A549 (cell line): Measurements from ENCODE around the gene PRR14. TPM values are rescaled to one million over a fixed set of nuclear protein-coding genes. Genes with fewer than 3 reads are reported as not detected.

Source experiments
- ATAC-seq, 2 experiments: fragments of 200-7000 bp in 1 of 2; fragments of >200 bp in 1 of 2; cut with Nextera tagmentation in 1 of 2; cut with Tn5 transposase in 1 of 2; 3 replicates each; pipeline versions ENCODE4 v1.8.0 to v1.9.1; 2018 to 2020; ENCODE audit warnings: mild to moderate bottlenecking in 1 of 2, moderate library complexity in 1 of 2
- CTCF ChIA-PET: fragments of 300-600 bp; sonication (Branson Sonifier 250); formaldehyde crosslinking; extraction: SDS; loops from one replicate; lab custom pipeline; 2021; ENCODE audit warnings: antibody characterized with exemption, inconsistent platforms; lab: Yijun Ruan, JAX
- POLR2A ChIA-PET: fragments of 350-600 bp; formaldehyde crosslinking; extraction: SDS; loops from one replicate; lab custom pipeline; 2021; ENCODE audit warnings: antibody characterized with exemption, inconsistent platforms; lab: Yijun Ruan, JAX
- DNase-seq, 2 experiments: peaks; one replicate each; pipeline versions ENCODE4 v3.0.0 to v3.0.0-alpha.2; 2011 to 2016; ENCODE audit warnings: low read depth in 1 of 2, low spot score in 1 of 2
- FAIRE-seq: peaks from 2 replicates; lab custom pipeline; 2011; peaks lifted over from hg19 to GRCh38; lab: Jason Lieb, UNC
- H3K27ac ChIP-seq, 2 experiments: fragments of >200 bp; sonication (Bioruptor Twin); formaldehyde crosslinking; 3 replicates each; pipeline ENCODE4 v1.5.1; 2016 to 2017
- H3K4me1 ChIP-seq: fragments of >200 bp; sonication (Bioruptor Twin); formaldehyde crosslinking; 3 replicates; pipeline ENCODE4 v1.6.1; 2016
- H3K4me2 ChIP-seq: fragments of >200 bp; sonication (Bioruptor Twin); formaldehyde crosslinking; 3 replicates; pipeline ENCODE4 v1.6.1; 2016
- H3K4me3 ChIP-seq: fragments of >200 bp; sonication (Bioruptor Twin); formaldehyde crosslinking; 3 replicates; pipeline ENCODE4 v1.5.1; 2016
- H3K9me3 ChIP-seq: fragments of >200 bp; sonication (Bioruptor Twin); formaldehyde crosslinking; 3 replicates; pipeline ENCODE4 v1.6.1; 2016
- BHLHE40 ChIP-seq: IDR thresholded peaks from 2 replicates; pipeline ENCODE4 v1.6.1; 2012; ENCODE audit warnings: low read depth, low read length, inconsistent platforms
- CBX8 ChIP-seq: fragments of 200-600 bp; sonication (generic); IDR thresholded peaks from 2 replicates; pipeline ENCODE4 v1.6.1; 2016
- CEBPB ChIP-seq, 2 experiments: fragments of >200 bp in 1 of 2; sonication (Bioruptor Twin) in 1 of 2; formaldehyde crosslinking in 1 of 2; IDR thresholded peaks; 2 replicates each; pipeline ENCODE4 v1.6.1; 2012 to 2016
- CHD2 ChIP-seq: fragments of 150-350 bp; IDR thresholded peaks from 2 replicates; pipeline ENCODE4 v1.6.1; 2014; ENCODE audit warnings: low read length; ENCODE audit not compliant: partially characterized antibody
- EHF ChIP-seq: fragments of 250-450 bp; sonication (Bioruptor Pico); IDR thresholded peaks from 2 replicates; pipeline ENCODE4 v1.5.0; 2020; ENCODE audit warnings: mild to moderate bottlenecking
- EHMT2 ChIP-seq: fragments of 200-600 bp; sonication (generic); IDR thresholded peaks from 2 replicates; pipeline ENCODE4 v1.6.1; 2016; ENCODE audit warnings: antibody characterized with exemption, low read depth, mild to moderate bottlenecking, moderate library complexity
- FOXS1 ChIP-seq: fragments of 250-450 bp; sonication (Bioruptor Pico); IDR thresholded peaks from 2 replicates; pipeline ENCODE4 v1.5.0; 2020; ENCODE audit warnings: mild to moderate bottlenecking, moderate library complexity
- HES2 ChIP-seq: fragments of >200 bp; sonication (Bioruptor Twin); formaldehyde crosslinking; IDR thresholded peaks from 2 replicates; pipeline ENCODE4 v1.6.1; 2016
- HOXB5 ChIP-seq: fragments of 250-450 bp; sonication (Bioruptor Pico); IDR thresholded peaks from 2 replicates; pipeline ENCODE4 v1.5.0; 2020; ENCODE audit warnings: mild to moderate bottlenecking, moderate library complexity
- KDM5A ChIP-seq: fragments of 200-600 bp; sonication (generic); IDR thresholded peaks from 2 replicates; pipeline ENCODE4 v1.6.1; 2016; ENCODE audit warnings: antibody characterized with exemption, mild to moderate bottlenecking
- MAX ChIP-seq: IDR thresholded peaks from 2 replicates; pipeline ENCODE4 v1.6.1; 2012
- NPAS2 ChIP-seq: fragments of 250-450 bp; sonication (Bioruptor Pico); IDR thresholded peaks from 2 replicates; pipeline ENCODE4 v1.8.0; 2022; ENCODE audit warnings: mild to moderate bottlenecking, moderate library complexity, borderline replicate concordance
- NR3C1 ChIP-seq: fragments of >200 bp; sonication (Bioruptor Twin); formaldehyde crosslinking; IDR thresholded peaks from 3 replicates; pipeline ENCODE4 v1.6.1; 2017
- PBX3 ChIP-seq: IDR thresholded peaks from 2 replicates; pipeline ENCODE4 v1.6.1; 2012
- RARB ChIP-seq: fragments of 250-450 bp; sonication (Bioruptor Pico); IDR thresholded peaks from 2 replicates; pipeline ENCODE4 v1.8.0; 2021; ENCODE audit warnings: mild to moderate bottlenecking, moderate library complexity
- RFX5 ChIP-seq: fragments of 450-650 bp; IDR thresholded peaks from 2 replicates; pipeline ENCODE4 v1.7.1; 2014; ENCODE audit warnings: antibody characterized with exemption, mild to moderate bottlenecking, moderate library complexity
- RNF2 ChIP-seq: fragments of 200-600 bp; sonication (generic); IDR thresholded peaks from 2 replicates; pipeline ENCODE4 v1.6.1; 2016; ENCODE audit warnings: low read depth, mild to moderate bottlenecking, antibody characterized with exemption, moderate library complexity, borderline replicate concordance
- SMC3 ChIP-seq: fragments of >200 bp; sonication (Bioruptor Twin); formaldehyde crosslinking; IDR thresholded peaks from 3 replicates; pipeline ENCODE4 v1.6.1; 2018; ENCODE audit warnings: inconsistent platforms
- TFCP2L1 ChIP-seq: fragments of 250-450 bp; sonication (Bioruptor Pico); IDR thresholded peaks from 2 replicates; pipeline ENCODE4 v1.5.0; 2021; ENCODE audit warnings: mild to moderate bottlenecking
- ZC3H11A ChIP-seq: fragments of 450-650 bp; IDR thresholded peaks from 2 replicates; pipeline ENCODE4 v1.6.1; 2014; ENCODE audit warnings: antibody characterized with exemption, mild to moderate bottlenecking
- ZFP36 ChIP-seq: fragments of 450-650 bp; IDR thresholded peaks from 2 replicates; pipeline ENCODE4 v1.6.1; 2014; ENCODE audit warnings: borderline replicate concordance; ENCODE audit not compliant: partially characterized antibody
- WGBS: methylation state at CpG from one replicate; pipeline ENCODE4 v1.1.6; 2017; ENCODE audit errors: missing lambda C conversion rate; 5-methylcytosine and 5-hydroxymethylcytosine counted together
- polyA plus RNA-seq, 4 experiments: library from polyadenylated mRNA; depleted of rRNA in 3 of 4; stranded (reverse); fragments of >200 nt; fragmentation: RNase III in 1 of 4; extraction: RNeasy Plus Mini Kit Qiagen cat#74134 plus additional on column Dnase treatment in 1 of 4; gene quantifications; 2 replicates in 3 of 4; 3 replicates in 1 of 4; pipeline ENCODE4 v1.2.3, GENCODE V29; 2011 to 2017

Gene PRR14
- polyA plus RNA-seq, 2 of the 4 experiments (the other 2 are of a cell fraction): 6.3 to 18.2 TPM

GRCh38 chr16:30663038-30663437, 12.3 kb downstream of the PRR14 start:
- Histone ChIP-seq H3K27ac (no peak overlapping the region), H3K4me1 (peaks cover 14% of the 10 kb centered on the region), H3K4me2 (no peak overlapping the region), H3K4me3 (no peak overlapping the region), H3K9me3 (no peaks in the 10 kb centered on the region)
- ATAC-seq (no peak), FAIRE-seq (no peak), DNase-seq (no peak)
- WGBS: 83% methylated on average over 8 of the region's 8 CpGs
- POLR2A ChIA-PET: no interaction called here
- CTCF ChIA-PET: interaction anchor here (0.8 to 3.2 kb wide), 5 partner anchors 11 to 254 kb away, joined by 3 to 21 read pairs (median 5); partner anchors contain the start of gene PRR14
- no peak for TF ChIP-seq MAX
- peak; percentile 24 for TF ChIP-seq ZFP36

DNA sequence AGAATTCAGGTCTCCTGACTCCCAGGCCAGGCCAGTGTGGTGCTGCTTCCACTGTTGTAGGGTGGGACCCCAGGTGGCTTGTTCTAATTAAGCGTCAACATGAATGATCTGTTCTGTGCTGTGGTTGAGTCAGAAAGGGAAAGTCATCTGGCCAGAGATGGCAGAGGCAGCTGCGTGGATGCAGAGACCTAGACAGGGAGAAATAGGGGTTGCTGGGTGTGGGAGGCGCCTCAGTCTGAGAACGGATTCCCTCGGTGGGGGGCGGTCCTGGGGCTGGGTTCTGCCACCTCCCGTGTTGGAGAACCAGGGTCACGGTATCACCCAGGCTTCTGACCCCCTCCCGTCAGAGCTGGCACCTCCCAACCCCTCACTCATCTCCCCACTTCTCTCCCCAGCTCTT, 13.1 kb downstream of the PRR14 start:
- ChIA-PET POLR2A (interaction anchor here (0.6 kb wide), 1 partner anchor 113 kb away, joined by 8 read pairs; no protein-coding TSS in a partner anchor), CTCF (interaction anchor here (0.6 to 3.2 kb wide), 7 partner anchors 11 to 255 kb away, joined by 3 to 21 read pairs (median 4); partner anchors contain the start of genes DCTPP1 and PRR14)
- H3K4me3 ChIP-seq: no peak overlapping the region
- 93% methylated on average over 9 of the region's 9 CpGs for WGBS
- no peak for DNase-seq
- ATAC-seq: no peak
- H3K27ac ChIP-seq: no peak overlapping the region
- H3K4me1 ChIP-seq: peaks cover 14% of the 10 kb centered on the region
- H3K9me3 ChIP-seq: no peaks in the 10 kb centered on the region
- TF ChIP-seq CBX8 (no peak), CEBPB (IDR thresholded peaks at IDR 0.05) (no peak), KDM5A (no peak), FOXS1 (no peak), ZC3H11A (no peak), CHD2 (no peak), EHMT2 (no peak), NPAS2 (CRISPR knock-in tag) (no peak), MAX (no peak), RFX5 (no peak), PBX3 (no peak), RNF2 (no peak), EHF (CRISPR knock-in tag) (no peak)
- no peak for FAIRE-seq
- H3K4me2 ChIP-seq: no peak overlapping the region

- WGBS: 95% methylated on average over 11 of the region's 15 CpGs
- FAIRE-seq: no peak
- TF ChIP-seq HOXB5 (CRISPR knock-in tag) (no peak), TFCP2L1 (CRISPR knock-in tag) (no peak), SMC3 (no peak), RARB (CRISPR knock-in tag) (no peak), HES2 (no peak), ZFP36 (no peak), BHLHE40 (no peak), NR3C1 (no peak)
- Histone ChIP-seq H3K4me3 (no peak overlapping the region), H3K4me2 (no peak overlapping the region), H3K27ac (no peak overlapping the region), H3K4me1 (peaks cover 14% of the 10 kb centered on the region), H3K9me3 (no peaks in the 10 kb centered on the region)
- ChIA-PET POLR2A (no interaction called here), CTCF (interaction anchor here (1.1 to 3.2 kb wide), 3 partner anchors 14 to 235 kb away, joined by 4 to 21 read pairs (median 5); partner anchors contain the start of genes DCTPP1 and PRR14)
- DNase-seq: no peak
- ATAC-seq: no peak
Measured at GRCh38 chr16:30664616-30665109, 13.9 kb downstream of the PRR14 start.
